RWPE1 (cell line): ENCODE measurements around the gene ZNF292.
"Not testable (repeated sequence)": the region's sequence is repeated elsewhere in the genome, so short reads cannot be mapped to it uniquely, and the experiment has no call there.

ENCODE experiments used
- CTCF ChIA-PET: fragments of 350-600 bp; sonication (Branson Sonifier 250); formaldehyde crosslinking; extraction: SDS; loops from one replicate; lab custom pipeline; 2021; lab: Yijun Ruan, JAX
- POLR2A ChIA-PET: fragments of 400-600 bp; formaldehyde crosslinking; extraction: SDS; loops from one replicate; lab custom pipeline; 2020; ENCODE audit warnings: antibody characterized with exemption; ENCODE audit not compliant: low non-redundant PET; lab: Yijun Ruan, JAX
- DNase-seq: peaks from one replicate; pipeline ENCODE4 v3.0.0; 2012; ENCODE audit warnings: low spot score
- H3K27ac ChIP-seq: fragments of 450-650 bp; 2 replicates; pipeline ENCODE4 v1.5.1; 2017
- TF ChIP-seq, protein P1 (sequence below): fragments of 450-650 bp; conservative IDR thresholded peaks from 2 replicates; pipeline ENCODE4 v1.5.1; 2017; ENCODE audit warnings: low read depth, mild to moderate bottlenecking

ZNF292 gene

GRCh38 chr6:87155842-87156815, 764 bp downstream of the ZNF292 start:
- TF ChIP-seq, protein P1, sequence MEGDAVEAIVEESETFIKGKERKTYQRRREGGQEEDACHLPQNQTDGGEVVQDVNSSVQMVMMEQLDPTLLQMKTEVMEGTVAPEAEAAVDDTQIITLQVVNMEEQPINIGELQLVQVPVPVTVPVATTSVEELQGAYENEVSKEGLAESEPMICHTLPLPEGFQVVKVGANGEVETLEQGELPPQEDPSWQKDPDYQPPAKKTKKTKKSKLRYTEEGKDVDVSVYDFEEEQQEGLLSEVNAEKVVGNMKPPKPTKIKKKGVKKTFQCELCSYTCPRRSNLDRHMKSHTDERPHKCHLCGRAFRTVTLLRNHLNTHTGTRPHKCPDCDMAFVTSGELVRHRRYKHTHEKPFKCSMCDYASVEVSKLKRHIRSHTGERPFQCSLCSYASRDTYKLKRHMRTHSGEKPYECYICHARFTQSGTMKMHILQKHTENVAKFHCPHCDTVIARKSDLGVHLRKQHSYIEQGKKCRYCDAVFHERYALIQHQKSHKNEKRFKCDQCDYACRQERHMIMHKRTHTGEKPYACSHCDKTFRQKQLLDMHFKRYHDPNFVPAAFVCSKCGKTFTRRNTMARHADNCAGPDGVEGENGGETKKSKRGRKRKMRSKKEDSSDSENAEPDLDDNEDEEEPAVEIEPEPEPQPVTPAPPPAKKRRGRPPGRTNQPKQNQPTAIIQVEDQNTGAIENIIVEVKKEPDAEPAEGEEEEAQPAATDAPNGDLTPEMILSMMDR = no peak
- ChIA-PET CTCF (interaction anchor here (0.7 kb wide), 2 partner anchors 10 to 1350 kb away, joined by 3 read pairs; no protein-coding TSS in a partner anchor), POLR2A (no interaction called here)
- peak overlapping the region; percentile 95 for H3K27ac ChIP-seq
- peak; percentile 43 for DNase-seq

DNA sequence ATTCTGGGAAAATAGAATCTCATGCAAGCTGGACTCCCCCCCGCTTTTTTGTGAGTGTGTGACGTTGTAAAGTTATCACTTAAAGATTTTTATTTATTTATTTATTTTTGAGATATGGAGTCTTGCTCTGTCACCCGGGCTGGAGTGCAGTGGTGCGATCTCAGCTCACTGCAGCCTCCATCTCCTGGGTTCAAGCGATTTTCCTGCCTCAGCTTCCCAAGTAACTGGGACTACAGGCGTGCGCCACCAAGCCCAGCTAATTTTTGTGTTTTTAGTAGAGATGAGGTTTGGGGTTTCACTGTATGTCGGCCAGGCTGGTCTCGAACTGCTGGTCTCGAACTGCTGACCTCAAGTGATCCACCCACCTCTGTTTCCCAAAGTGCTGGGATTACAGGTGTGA, 2.2 kb downstream of the ZNF292 start:
- CTCF ChIA-PET, POLR2A ChIA-PET, H3K27ac ChIP-seq, DNase-seq: not testable (repeated sequence)

DNA sequence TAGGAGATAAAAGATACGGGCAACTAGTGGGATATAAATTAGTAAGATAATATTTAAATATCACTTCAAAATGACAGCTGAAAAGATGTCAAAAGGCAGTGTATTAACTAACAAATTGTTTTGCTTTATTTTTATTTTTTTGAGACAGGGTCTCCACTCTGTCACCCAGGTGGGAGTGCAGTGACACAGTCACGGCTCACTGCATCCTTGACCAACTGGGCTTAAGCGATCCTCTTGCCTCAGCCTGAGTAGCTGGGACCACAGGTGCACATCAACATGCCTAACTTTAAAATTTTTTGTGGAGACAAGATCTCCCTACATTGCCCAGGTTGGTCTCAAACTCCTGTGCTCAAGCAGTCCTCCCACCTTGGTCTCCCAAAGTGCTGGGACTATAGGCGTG, 5.9 kb downstream of the ZNF292 start:
- TF ChIP-seq, protein P1 = no peak
- H3K27ac ChIP-seq = no peak overlapping the region
- ChIA-PET CTCF (no interaction called here), POLR2A (no interaction called here)
- DNase-seq = no peak

DNA sequence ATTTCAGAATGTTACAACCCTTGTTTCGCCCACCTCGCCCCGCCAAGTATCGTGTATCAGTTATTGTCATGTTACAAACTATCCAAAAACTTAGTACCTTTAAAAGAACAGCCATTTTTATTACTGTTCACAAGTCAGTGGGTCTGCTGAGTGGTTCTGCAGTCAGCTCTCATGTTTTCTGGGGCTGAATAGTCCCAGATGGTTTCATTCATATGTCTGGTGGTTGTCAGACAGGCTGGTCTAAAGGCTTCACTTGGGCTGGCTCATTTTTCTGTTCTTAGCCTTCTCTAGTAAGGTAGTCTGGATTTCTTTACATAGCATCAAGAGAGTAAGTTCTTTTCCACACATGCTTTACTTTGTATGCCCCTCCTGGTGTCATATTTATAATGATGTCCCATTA, 8.6 kb downstream of the ZNF292 start:
- H3K27ac ChIP-seq = no peak overlapping the region
- POLR2A ChIA-PET = no interaction called here
- CTCF ChIA-PET = no interaction called here
- no peak for DNase-seq
- TF ChIP-seq, protein P1 = no peak

- TF ChIP-seq, protein P1 = no peak
- no peak overlapping the region for H3K27ac ChIP-seq
- ChIA-PET POLR2A (no interaction called here), CTCF (no interaction called here)
- DNase-seq = no peak
These were observed 9.1 kb downstream of the ZNF292 start for GRCh38 chr6:87164506-87164905.

DNA sequence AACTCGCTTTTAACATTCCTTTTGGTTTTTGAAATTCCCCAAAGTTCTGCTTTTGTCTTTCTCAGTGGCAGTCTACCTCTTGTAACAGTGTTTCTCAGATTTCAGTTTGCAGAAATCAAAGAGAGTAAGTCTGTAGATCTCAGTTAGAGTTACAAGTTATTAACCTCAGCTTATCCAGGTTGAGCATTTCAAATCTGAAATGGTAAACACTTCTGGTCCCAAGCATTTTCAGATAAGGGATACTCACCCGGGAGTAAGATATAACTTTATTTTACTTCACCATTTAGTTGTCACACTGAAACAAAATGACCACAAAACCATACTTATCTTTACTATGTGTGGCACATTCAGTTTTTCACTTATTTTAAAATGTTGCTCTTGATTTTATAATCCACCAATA, 9.8 kb downstream of the ZNF292 start:
- TF ChIP-seq, protein P1 = no peak
- no peak overlapping the region for H3K27ac ChIP-seq
- CTCF ChIA-PET = no interaction called here
- DNase-seq = no peak
- POLR2A ChIA-PET = no interaction called here
